Neural progenitor cell (in vitro differentiated cells): ENCODE measurements around the gene TMEM139. TPM values are rescaled to one million over a fixed set of nuclear protein-coding genes. Genes with fewer than 3 reads are reported as not detected.
A peak's percentile ranks its signal among the peaks of the same experiment; 100 is the strongest.

ENCODE experiments used
- DNase-seq: peaks from one replicate; pipeline ENCODE4 v3.0.0-alpha.2; 2016; ENCODE audit warnings: low spot score
- H2AFZ ChIP-seq: fragments of 200-600 bp; sonication (generic); replicated peaks from 2 replicates; pipeline ENCODE4 v1.6.1; 2016; ENCODE audit warnings: antibody characterized with exemption
- H3F3A ChIP-seq: fragments of 200-600 bp; sonication (generic); 2 replicates; pipeline ENCODE4 v1.6.1; 2016; ENCODE audit warnings: antibody characterized with exemption, low read depth
- H3K27ac ChIP-seq: fragments of 200-600 bp; sonication (generic); 2 replicates; pipeline ENCODE4 v1.5.1; 2016; ENCODE audit warnings: mild to moderate bottlenecking
- H3K27me3 ChIP-seq: fragments of 200-600 bp; sonication (generic); 2 replicates; pipeline ENCODE4 v1.6.1; 2016; ENCODE audit warnings: mild to moderate bottlenecking, moderate library complexity
- H3K36me3 ChIP-seq: fragments of 200-600 bp; sonication (generic); 2 replicates; pipeline ENCODE4 v1.5.1; 2016
- H3K4me1 ChIP-seq: fragments of 200-600 bp; sonication (generic); 2 replicates; pipeline ENCODE4 v1.6.1; 2016; ENCODE audit warnings: mixed run types
- H3K4me2 ChIP-seq: fragments of 200-600 bp; sonication (generic); 2 replicates; pipeline ENCODE4 v1.6.1; 2016
- H3K4me3 ChIP-seq: fragments of 200-600 bp; sonication (generic); 2 replicates; pipeline ENCODE4 v1.5.1; 2016
- H3K79me2 ChIP-seq: fragments of 200-600 bp; sonication (generic); 2 replicates; pipeline ENCODE4 v1.6.1; 2016; ENCODE audit warnings: low read depth
- H3K9ac ChIP-seq: fragments of 200-600 bp; sonication (generic); 2 replicates; pipeline ENCODE4 v1.6.1; 2016
- H3K9me3 ChIP-seq: fragments of 200-600 bp; sonication (generic); 2 replicates; pipeline ENCODE4 v1.5.1; 2016; ENCODE audit warnings: low read depth
- H4K20me1 ChIP-seq: fragments of 200-600 bp; sonication (generic); 2 replicates; pipeline ENCODE4 v1.6.1; 2016; ENCODE audit warnings: low read depth
- H3K27ac Mint-ChIP-seq: 3 replicates; pipeline ENCODE4 v1.8.0; 2021; ENCODE audit warnings: mixed read lengths
- H3K27me3 Mint-ChIP-seq: 2 replicates; pipeline ENCODE4 v1.8.0; 2022; ENCODE audit warnings: low read depth, mild to moderate bottlenecking, inconsistent platforms, moderate library complexity, mixed read lengths; ENCODE audit not compliant: insufficient read depth
- H3K36me3 Mint-ChIP-seq: 3 replicates; pipeline ENCODE4 v1.8.0; 2021; ENCODE audit warnings: mixed read lengths
- H3K4me1 Mint-ChIP-seq: 3 replicates; pipeline ENCODE4 v1.8.0; 2021; ENCODE audit warnings: mixed read lengths
- H3K4me3 Mint-ChIP-seq: 3 replicates; pipeline ENCODE4 v1.8.0; 2021; ENCODE audit warnings: mild to moderate bottlenecking, moderate library complexity, mixed read lengths
- H3K9me3 Mint-ChIP-seq: 3 replicates; pipeline ENCODE4 v1.8.0; 2020; ENCODE audit warnings: mixed read lengths
- CTCF ChIP-seq: fragments of 200-600 bp; sonication (generic); IDR thresholded peaks from 2 replicates; pipeline ENCODE4 v1.5.1; 2017; ENCODE audit warnings: antibody characterized with exemption, mild to moderate bottlenecking
- EZH2 ChIP-seq: fragments of 200-600 bp; sonication (generic); IDR thresholded peaks from 2 replicates; pipeline ENCODE4 v1.6.1; 2017; ENCODE audit warnings: antibody characterized with exemption, mild to moderate bottlenecking, moderate library complexity
- EZH2phosphoT487 ChIP-seq: fragments of 200-600 bp; sonication (generic); IDR thresholded peaks from 2 replicates; pipeline ENCODE4 v1.6.1; 2017; ENCODE audit warnings: antibody characterized with exemption
- total RNA-seq: library from RNA; depleted of rRNA; stranded (reverse); fragments of >200 nt; gene quantifications from 2 replicates; pipeline ENCODE4 v1.2.3, GENCODE V29; 2015; ENCODE audit warnings: low replicate concordance

Gene TMEM139
- total RNA-seq, 1 donor from 2014 or later: 0.94 TPM

DNA sequence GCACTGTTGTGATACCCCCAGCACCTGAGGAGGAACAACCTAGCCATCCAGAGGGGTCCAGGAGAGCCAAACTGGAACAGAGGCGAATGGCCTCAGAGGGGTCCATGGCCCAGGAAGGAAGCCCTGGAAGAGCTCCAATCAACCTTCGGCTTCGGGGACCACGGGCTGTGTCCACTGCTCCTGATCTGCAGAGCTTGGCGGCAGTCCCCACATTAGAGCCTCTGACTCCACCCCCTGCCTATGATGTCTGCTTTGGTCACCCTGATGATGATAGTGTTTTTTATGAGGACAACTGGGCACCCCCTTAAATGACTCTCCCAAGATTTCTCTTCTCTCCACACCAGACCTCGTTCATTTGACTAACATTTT lies 1.7 kb downstream of the TMEM139 start:
- DNase-seq: no peak
- Mint-ChIP-seq H3K36me3 (peaks cover 12% of the 10 kb centered on the region), H3K4me3 (peak overlapping the region; percentile 90), H3K4me1 (peaks cover 43% of the 10 kb centered on the region), H3K27ac (no peak overlapping the region), H3K9me3 (peaks cover 9% of the 10 kb centered on the region), H3K27me3 (peaks cover 2% of the 10 kb centered on the region)
- peaks cover 32% of the 10 kb centered on the region for H3K79me2 ChIP-seq
- no peak overlapping the region for H2AFZ ChIP-seq
- peaks cover 12% of the 10 kb centered on the region for H3K27me3 ChIP-seq
- no peaks in the 10 kb centered on the region for H3F3A ChIP-seq
- TF ChIP-seq EZH2phosphoT487: no peak
- TF ChIP-seq CTCF: no peak
- no peak for TF ChIP-seq EZH2
- H3K36me3 ChIP-seq: no peaks in the 10 kb centered on the region
- no peak overlapping the region for H3K9ac ChIP-seq
- no peak overlapping the region for H3K4me2 ChIP-seq
- peaks cover 6% of the 10 kb centered on the region for H3K9me3 ChIP-seq
- no peak overlapping the region for H3K4me3 ChIP-seq
- H3K27ac ChIP-seq: no peak overlapping the region
- H3K4me1 ChIP-seq: peaks cover 18% of the 10 kb centered on the region
- H4K20me1 ChIP-seq: peaks cover 24% of the 10 kb centered on the region

- Histone ChIP-seq H4K20me1 (peaks cover 24% of the 10 kb centered on the region), H3F3A (no peaks in the 10 kb centered on the region), H3K4me3 (no peak overlapping the region), H3K79me2 (peaks cover 41% of the 10 kb centered on the region), H3K4me1 (peaks cover 18% of the 10 kb centered on the region), H2AFZ (no peak overlapping the region), H3K36me3 (peaks cover 5% of the 10 kb centered on the region), H3K27me3 (peaks cover 12% of the 10 kb centered on the region), H3K9me3 (peaks cover 6% of the 10 kb centered on the region), H3K4me2 (no peak overlapping the region), H3K9ac (no peak overlapping the region), H3K27ac (no peak overlapping the region)
- Mint-ChIP-seq H3K27ac (peak overlapping the region; percentile 64), H3K27me3 (peaks cover 2% of the 10 kb centered on the region), H3K9me3 (peaks cover 9% of the 10 kb centered on the region), H3K4me1 (peaks cover 41% of the 10 kb centered on the region), H3K4me3 (peak overlapping the region; percentile 90), H3K36me3 (peaks cover 18% of the 10 kb centered on the region)
- DNase-seq: no peak
- TF ChIP-seq EZH2phosphoT487: no peak
- TF ChIP-seq EZH2: no peak
- TF ChIP-seq CTCF: no peak
Observed at GRCh38 chr7:143287339-143287934, 2.7 kb downstream of the TMEM139 start.

- H4K20me1 ChIP-seq: peaks cover 24% of the 10 kb centered on the region
- no peaks in the 10 kb centered on the region for H3F3A ChIP-seq
- peaks cover 49% of the 10 kb centered on the region for H3K79me2 ChIP-seq
- H3K36me3 ChIP-seq: peaks cover 6% of the 10 kb centered on the region
- H3K4me3 ChIP-seq: peak within 1 kb of the TSS; percentile 73
- Mint-ChIP-seq H3K4me3 (peak within 1 kb of the TSS; percentile 97), H3K27ac (peak within 1 kb of the TSS; percentile 98), H3K4me1 (peaks cover 41% of the 10 kb centered on the region), H3K27me3 (peaks cover 2% of the 10 kb centered on the region), H3K9me3 (peaks cover 9% of the 10 kb centered on the region), H3K36me3 (peaks cover 18% of the 10 kb centered on the region)
- H3K4me2 ChIP-seq: peak within 1 kb of the TSS; percentile 87
- peaks cover 6% of the 10 kb centered on the region for H3K9me3 ChIP-seq
- peak within 1 kb of the TSS; percentile 53 for H2AFZ ChIP-seq
- peak; percentile 98 for DNase-seq
- TF ChIP-seq CTCF (peak; percentile 40), EZH2phosphoT487 (no peak), EZH2 (no peak)
- H3K9ac ChIP-seq: peak within 1 kb of the TSS; percentile 88
- H3K27me3 ChIP-seq: peaks cover 12% of the 10 kb centered on the region
- peaks cover 18% of the 10 kb centered on the region for H3K4me1 ChIP-seq
- peak within 1 kb of the TSS; percentile 57 for H3K27ac ChIP-seq
Observed at GRCh38 chr7:143287935-143288826, 3.4 kb downstream of the TMEM139 start, which contains the start of gene CASP2. CASP2 (plus strand) TSS chr7:143288351; CDS start chr7:143288456, 105 bp downstream.
